ENCODE data around the gene PDE7B. TPM values are rescaled to one million over a fixed set of nuclear protein-coding genes. Genes with fewer than 3 reads are reported as not detected.
"Not testable (repeated sequence)": the region's sequence is repeated elsewhere in the genome, so short reads cannot be mapped to it uniquely, and the experiment has no call there.

The PDE7B gene
- total RNA-seq, 1 donor from 2014 or later, result 16.3 TPM

- no peak for DNase-seq (ENCODE audit: low spot score in 2 of 2)
- no peak for FAIRE-seq
These were observed 239.4 kb downstream of the PDE7B start for GRCh38 chr6:136090929-136091328.

GRCh38 chr6:136092897-136093296 is 241.4 kb downstream of the PDE7B start:
- FAIRE-seq, result no peak
- DNase-seq (ENCODE audit: low spot score in 2 of 2), result no peak

GRCh38 chr6:136093835-136094234 is 242.3 kb downstream of the PDE7B start:
- no peak for FAIRE-seq

DNA sequence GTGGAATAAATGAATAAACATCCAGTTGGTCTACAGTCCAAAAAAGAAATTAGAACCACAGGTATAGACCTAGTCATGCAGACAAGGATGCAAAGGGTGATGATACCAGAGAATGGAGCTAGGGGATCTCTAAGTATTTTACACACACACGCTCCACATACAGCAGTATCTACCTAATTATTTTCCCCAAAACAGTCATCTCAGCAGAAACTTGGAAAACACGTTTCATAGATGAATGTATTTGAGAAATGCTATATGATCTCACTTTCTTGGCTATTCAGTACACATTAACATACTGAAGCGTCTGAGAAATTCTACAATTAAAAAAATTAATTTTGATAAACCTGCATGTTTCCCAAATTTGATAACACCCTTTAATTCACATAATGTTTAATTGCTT is 243.3 kb downstream of the PDE7B start:
- FAIRE-seq (no peak), DNase-seq (ENCODE audit: low spot score in 2 of 2) (no peak)

More at GRCh38 chr6:136093835-136094234, 242.3 kb downstream of the PDE7B start:
- no peak for DNase-seq (ENCODE audit: low spot score in 2 of 2)

DNA sequence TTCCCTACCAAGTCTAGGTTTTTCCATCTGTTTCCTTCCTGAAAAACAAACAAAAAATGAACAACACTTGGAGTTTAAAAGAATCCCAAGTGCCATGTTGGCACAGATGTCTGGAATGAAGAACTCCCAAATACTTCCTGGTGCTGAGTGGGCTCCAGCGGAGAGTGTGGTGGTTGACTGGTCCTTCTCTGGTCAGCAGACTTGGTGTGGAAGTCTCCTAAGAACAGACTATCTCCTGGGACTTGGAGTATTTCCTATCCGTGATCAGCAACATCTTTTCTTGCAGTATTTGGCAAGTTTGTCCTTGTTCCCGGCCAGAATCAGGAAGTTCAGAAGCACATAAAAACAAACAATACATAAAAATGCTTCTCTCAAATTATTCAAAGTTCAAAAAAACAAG is 244.5 kb downstream of the PDE7B start:
- DNase-seq (ENCODE audit: low spot score in 2 of 2) (no peak), FAIRE-seq (no peak)

DNA sequence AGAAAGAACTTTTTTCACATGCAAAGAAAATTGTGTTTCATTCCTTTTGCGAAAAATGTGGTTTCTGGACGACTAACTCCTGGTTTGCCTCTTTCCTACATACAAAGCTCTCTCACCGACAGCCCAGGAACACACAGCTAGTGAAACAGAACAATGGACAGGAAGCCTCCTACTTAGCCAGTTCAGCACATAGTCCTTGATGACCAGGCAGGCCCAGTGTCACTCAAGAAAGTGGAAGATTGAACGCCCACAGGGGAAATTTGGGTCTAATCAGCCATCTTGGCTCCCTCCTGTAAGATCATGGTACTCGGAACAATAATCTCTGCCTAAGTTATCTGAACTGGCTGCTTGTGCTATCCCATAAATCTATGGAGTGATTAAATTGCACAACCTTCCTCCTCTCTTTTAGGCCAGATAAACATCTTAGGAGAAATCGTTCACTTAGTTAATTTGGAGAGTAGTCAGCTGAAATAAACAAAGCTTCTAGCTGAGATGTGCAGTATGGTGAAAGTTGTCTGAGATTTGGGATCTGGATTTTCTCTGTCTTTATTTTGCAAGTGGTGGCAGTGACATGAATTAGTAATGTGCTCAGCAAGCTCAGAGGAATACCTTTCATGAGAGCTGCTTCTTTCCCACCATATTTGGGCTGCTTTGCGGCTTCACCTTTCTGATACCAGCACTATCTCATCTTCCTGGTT is 251.6 kb downstream of the PDE7B start:
- FAIRE-seq (no peak), DNase-seq (ENCODE audit: low spot score in 2 of 2) (no peak)

DNA sequence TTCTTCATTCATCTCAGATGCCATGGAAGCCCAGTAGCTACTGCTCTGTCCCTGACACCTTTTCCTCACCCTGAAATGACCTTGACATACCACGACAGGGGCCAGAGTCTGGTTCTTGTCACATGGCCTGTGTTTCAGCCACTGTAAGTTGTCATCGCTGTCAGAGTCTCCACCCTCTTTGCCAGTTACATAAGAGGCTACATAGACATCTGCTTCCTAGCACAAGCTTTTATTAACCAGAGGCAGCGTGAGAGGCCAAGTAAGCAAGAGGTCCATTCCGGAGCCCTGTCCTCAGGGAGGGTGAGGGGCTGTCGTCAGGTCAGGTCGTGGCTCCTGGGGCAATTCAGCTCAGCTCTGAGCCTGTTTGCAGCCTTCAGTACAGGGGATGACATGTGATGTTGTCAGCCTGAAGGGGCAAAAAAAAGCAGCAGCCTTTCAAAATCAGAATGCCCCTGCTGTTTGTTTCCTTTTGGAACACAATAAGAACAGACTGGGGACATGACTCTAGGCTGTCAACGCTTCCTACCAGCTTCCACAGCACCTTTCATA is 252.3 kb downstream of the PDE7B start:
- FAIRE-seq (no peak), DNase-seq (ENCODE audit: low spot score in 2 of 2) (peak in 1 of 2 donors; percentile 18)

- no peak for FAIRE-seq
- DNase-seq (ENCODE audit: low spot score in 2 of 2), result no peak
These were observed 253.1 kb downstream of the PDE7B start for GRCh38 chr6:136104556-136104955.

GRCh38 chr6:136105797-136106196 is 254.3 kb downstream of the PDE7B start:
- FAIRE-seq; DNase-seq (ENCODE audit: low spot score in 2 of 2): not testable (repeated sequence)

DNA sequence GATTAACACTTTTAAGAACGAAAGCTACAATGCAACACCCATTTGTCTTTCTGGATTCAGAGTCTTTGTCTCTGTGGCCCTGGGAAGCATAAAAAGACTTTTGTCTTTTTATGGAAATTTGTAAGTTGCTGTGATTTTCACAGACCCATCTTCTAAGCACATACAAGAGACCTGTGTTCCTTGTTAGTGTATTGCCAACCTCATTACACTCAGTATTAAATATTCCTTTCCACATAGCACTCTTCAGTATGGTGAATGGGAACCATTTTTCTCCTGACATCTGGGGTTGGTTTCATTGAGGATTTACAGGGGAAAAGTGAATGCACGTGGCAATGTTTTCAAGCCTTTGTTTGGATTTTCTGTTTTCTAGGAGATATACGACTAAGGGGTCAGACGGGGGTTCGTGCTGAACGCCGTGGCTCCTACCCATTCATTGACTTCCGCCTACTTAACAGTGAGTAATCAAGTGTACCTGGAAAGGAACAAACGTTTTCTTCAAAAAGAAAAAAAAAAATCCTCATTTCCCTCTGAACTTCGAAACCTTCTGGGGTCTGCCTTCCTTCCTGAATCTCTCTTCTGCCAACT is 257.0 kb downstream of the PDE7B start:
- DNase-seq (ENCODE audit: low spot score in 2 of 2) (no peak), FAIRE-seq (no peak)

- FAIRE-seq (no peak), DNase-seq (ENCODE audit: low spot score in 2 of 2) (no peak)
These were observed 260.3 kb downstream of the PDE7B start for GRCh38 chr6:136111831-136112230.

- DNase-seq (ENCODE audit: low spot score in 2 of 2) (no peak), FAIRE-seq (no peak)
These were observed 260.8 kb downstream of the PDE7B start for GRCh38 chr6:136112262-136112661.

- DNase-seq (ENCODE audit: low spot score in 2 of 2) (no peak), FAIRE-seq (no peak)
These were observed 262.3 kb downstream of the PDE7B start for GRCh38 chr6:136113736-136114173.

DNA sequence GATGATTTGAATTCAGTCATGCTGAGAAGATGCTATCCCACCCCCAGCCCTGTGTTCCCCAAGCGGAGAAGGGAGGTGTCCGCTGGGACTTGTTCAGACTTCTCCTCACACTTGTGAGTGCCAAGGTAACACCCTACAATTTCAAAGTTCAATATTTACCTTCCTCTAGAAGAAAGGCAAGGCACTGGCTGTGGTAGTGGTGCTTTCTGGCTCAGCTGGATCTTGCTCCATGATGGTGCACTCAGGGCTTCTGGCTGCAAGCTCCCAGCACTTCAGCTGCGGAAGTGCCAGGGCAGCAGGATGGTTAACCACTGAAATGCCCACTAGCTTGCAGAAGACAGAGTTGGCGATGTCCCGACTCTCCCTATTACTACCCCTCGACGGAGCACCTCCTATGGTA is 263.2 kb downstream of the PDE7B start:
- no peak for DNase-seq (ENCODE audit: low spot score in 2 of 2)
- FAIRE-seq, result no peak

DNA sequence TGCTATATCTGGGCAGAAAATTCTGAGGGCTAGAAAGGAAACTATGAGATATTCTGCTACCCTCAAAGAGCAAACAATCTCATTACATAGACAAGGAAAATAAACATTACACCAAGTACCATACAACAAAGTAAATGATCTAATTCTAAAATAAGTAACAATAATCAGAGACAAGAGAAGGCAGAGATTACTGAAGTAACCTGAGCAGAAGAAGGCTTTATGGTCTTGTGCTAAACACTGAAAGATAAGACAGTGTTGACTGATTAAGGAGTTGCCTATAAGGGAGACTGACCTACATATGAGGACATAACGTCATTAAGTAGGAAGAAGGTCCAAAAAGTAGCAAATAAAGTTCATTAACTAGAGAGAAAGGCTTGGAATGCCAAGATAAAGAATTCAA is 264.4 kb downstream of the PDE7B start:
- FAIRE-seq (no peak), DNase-seq (ENCODE audit: low spot score in 2 of 2) (no peak)

DNA sequence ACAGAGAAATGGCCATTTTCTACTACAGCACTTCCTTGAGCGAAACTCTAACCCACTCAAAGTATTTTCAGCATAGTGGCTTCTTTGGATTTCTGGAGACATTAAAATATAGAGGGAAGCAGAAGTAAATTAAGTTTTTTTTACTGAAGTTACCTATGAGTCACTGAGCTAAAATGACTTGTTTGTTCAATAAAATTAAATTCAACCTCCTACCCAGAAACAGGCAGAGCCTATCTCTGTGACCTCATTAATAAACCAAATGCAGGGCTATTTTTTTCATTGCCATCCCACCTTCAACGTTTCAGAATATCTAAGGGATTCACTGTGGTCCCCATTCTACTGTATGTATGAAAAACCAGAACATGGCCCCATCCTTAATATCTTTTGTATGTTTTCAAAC is 265.6 kb downstream of the PDE7B start:
- FAIRE-seq (no peak), DNase-seq (ENCODE audit: low spot score in 2 of 2) (no peak)

- FAIRE-seq, result no peak
- no peak for DNase-seq (ENCODE audit: low spot score in 2 of 2)
These were observed 267.3 kb downstream of the PDE7B start for GRCh38 chr6:136118787-136119186.

GRCh38 chr6:136123468-136123867 is 272.0 kb downstream of the PDE7B start:
- DNase-seq (ENCODE audit: low spot score in 2 of 2), result no peak

GRCh38 chr6:136125585-136125984 is 274.1 kb downstream of the PDE7B start:
- FAIRE-seq, result no peak
- no peak for DNase-seq (ENCODE audit: low spot score in 2 of 2)

More at GRCh38 chr6:136123468-136123867, 272.0 kb downstream of the PDE7B start:
- no peak for FAIRE-seq

DNA sequence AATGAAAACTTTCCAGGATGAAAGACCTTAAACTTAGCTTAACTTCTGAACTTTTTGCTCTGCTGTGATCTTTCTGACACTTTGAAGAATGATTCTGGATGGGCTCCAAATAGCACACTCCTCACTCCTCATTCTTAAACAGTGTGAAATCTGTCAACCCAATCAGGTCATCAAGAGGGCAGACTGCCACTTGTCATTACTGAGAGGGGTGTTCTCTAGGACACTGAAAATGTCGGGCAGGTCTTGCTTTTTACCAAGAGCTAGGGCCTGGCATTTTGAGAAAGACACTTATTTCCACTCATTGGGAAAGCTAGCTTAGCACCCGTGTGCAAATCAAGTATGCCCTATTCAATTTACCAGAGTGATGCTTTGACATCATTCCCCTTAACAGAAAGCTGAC is 276.4 kb downstream of the PDE7B start:
- DNase-seq (ENCODE audit: low spot score in 2 of 2), result no peak
- FAIRE-seq, result no peak

- DNase-seq (ENCODE audit: low spot score in 2 of 2), result no peak
- FAIRE-seq, result no peak
These were observed 277.9 kb downstream of the PDE7B start for GRCh38 chr6:136129365-136129764.

DNA sequence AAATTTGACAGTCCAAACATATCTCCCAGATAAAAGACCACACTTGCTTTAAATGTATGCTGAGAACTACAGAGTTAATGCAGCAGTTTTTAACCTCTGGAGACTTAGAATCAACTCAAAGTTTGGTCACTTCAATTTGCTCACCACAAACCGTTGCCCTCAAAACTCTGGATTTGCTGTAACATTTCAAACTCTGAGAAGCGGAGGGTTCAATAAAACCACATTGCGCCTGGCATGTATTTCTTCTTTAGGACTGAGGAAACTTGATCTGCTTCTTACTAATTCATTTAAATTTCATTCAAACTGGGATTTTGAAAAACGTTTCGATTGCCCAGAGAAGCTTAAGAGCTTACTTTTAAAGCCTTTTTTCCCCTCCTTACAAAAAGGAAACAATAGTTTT is 282.8 kb downstream of the PDE7B start:
- FAIRE-seq (no peak), DNase-seq (ENCODE audit: low spot score in 2 of 2) (no peak)
